HCT116 (cell line): ENCODE data around the gene MANBA. TPM values are rescaled to one million over a fixed set of nuclear protein-coding genes. Genes with fewer than 3 reads are reported as not detected.

Source experiments
- ATAC-seq: fragments of 200-7000 bp; cut with Tn5 transposase; 2 replicates; pipeline ENCODE4 v1.9.1; 2020; ENCODE audit warnings: mild to moderate bottlenecking, moderate library complexity
- BruUV-seq: library from RNA; stranded (reverse); fragments of 400-500 nt; replicated peaks from 2 replicates; lab custom pipeline; 2021; lab: Mats Ljungman, UMichigan
- CTCF ChIA-PET: fragments of 300-600 bp; sonication (Branson Sonifier 250); formaldehyde crosslinking; loops from one replicate; lab custom pipeline; 2021; ENCODE audit warnings: antibody characterized with exemption; lab: Charles Lee
- POLR2A ChIA-PET: fragments of 300-600, 350-600 bp; sonication (Branson Sonifier 250); formaldehyde crosslinking; loops from one replicate; lab custom pipeline; 2021; ENCODE audit warnings: antibody characterized with exemption; lab: Charles Lee
- RAD21 ChIA-PET, 2 experiments: fragments of 300-600 bp; sonication (Branson Sonifier 250); formaldehyde crosslinking; loops; one replicate each; lab custom pipeline; 2023; ENCODE audit warnings: low total read pairs in 2 of 2; ENCODE audit not compliant: uncharacterized antibody in 2 of 2, unreplicated experiment in 2 of 2, low non-redundant PET in 1 of 2; lab: Charles Lee
- DNase-seq: peaks from one replicate; pipeline ENCODE4 v3.0.0-alpha.2; 2010; ENCODE audit warnings: low read depth, low spot score
- H2AFZ ChIP-seq: fragments of 200-600 bp; shearing (Covaris generic), sonication (generic); 2 replicates; pipeline ENCODE4 v1.6.1; 2017; ENCODE audit warnings: low read depth, mixed run types, mixed read lengths, antibody characterized with exemption, low read length; ENCODE audit not compliant: poor library complexity, severe bottlenecking
- H3K27ac ChIP-seq: 2 replicates; pipeline ENCODE4 v1.5.1; 2012; ENCODE audit warnings: low read depth, low read length
- H3K27me3 ChIP-seq: fragments of 200-600 bp; sonication (generic); 2 replicates; pipeline ENCODE4 v1.6.1; 2016; ENCODE audit warnings: mixed run types, low read length, mixed read lengths; ENCODE audit not compliant: insufficient read depth
- H3K36me3 ChIP-seq, 2 experiments: fragments of 200-500 bp in 1 of 2; fragments of 200-600 bp in 1 of 2; sonication (Bioruptor generic) in 1 of 2; sonication (generic) in 1 of 2; 2 replicates each; pipeline versions ENCODE4 v1.5.1 to v1.6.1; 2014 to 2016; ENCODE audit warnings: low read length in 2 of 2, inconsistent platforms in 1 of 2, mixed read lengths in 1 of 2, mixed run types in 1 of 2; ENCODE audit not compliant: insufficient read depth in 2 of 2, control insufficient read depth in 1 of 2
- H3K4me1 ChIP-seq, 2 experiments: fragments of 200-600 bp in 1 of 2; sonication (generic) in 1 of 2; 2 replicates each; pipeline versions ENCODE4 v1.5.1 to v1.6.1; 2012 to 2017; ENCODE audit warnings: low read length in 2 of 2, inconsistent platforms in 1 of 2, mild to moderate bottlenecking in 1 of 2, mixed read lengths in 1 of 2, mixed run types in 1 of 2, moderate library complexity in 1 of 2; ENCODE audit not compliant: insufficient read depth in 2 of 2, control insufficient read depth in 1 of 2
- H3K4me2 ChIP-seq: fragments of 200-600 bp; sonication (generic); 2 replicates; pipeline ENCODE4 v1.6.1; 2017; ENCODE audit warnings: mixed run types, low read length, mixed read lengths
- H3K4me3 ChIP-seq, 2 experiments: fragments of 200-600 bp in 1 of 2; sonication (generic) in 1 of 2; replicated peaks in 1 of 2; 2 replicates each; pipeline ENCODE4 v1.5.1; 2011 to 2016; ENCODE audit warnings: low read length in 2 of 2, control low read depth in 1 of 2, low read depth in 1 of 2, mild to moderate bottlenecking in 1 of 2, mixed read lengths in 1 of 2, mixed run types in 1 of 2
- H3K79me2 ChIP-seq: fragments of 200-600 bp; sonication (generic); 2 replicates; pipeline ENCODE4 v1.6.1; 2017; ENCODE audit warnings: mild to moderate bottlenecking, mixed run types, low read length, moderate library complexity, mixed read lengths; ENCODE audit not compliant: insufficient read depth
- H3K9ac ChIP-seq: fragments of 200-600 bp; sonication (generic); 2 replicates; pipeline ENCODE4 v1.6.1; 2016; ENCODE audit warnings: low read length, mixed read lengths
- H3K9me2 ChIP-seq: fragments of 200-600 bp; sonication (generic), shearing (Covaris generic); 2 replicates; pipeline ENCODE4 v1.6.1; 2017; ENCODE audit warnings: mixed run types, mild to moderate bottlenecking, moderate library complexity; ENCODE audit not compliant: insufficient read depth
- H3K9me3 ChIP-seq, 2 experiments: fragments of 200-500 bp in 1 of 2; fragments of 200-600 bp in 1 of 2; sonication (Bioruptor generic) in 1 of 2; sonication (generic) in 1 of 2; 2 replicates each; pipeline ENCODE4 v1.6.1; 2014 to 2017; ENCODE audit warnings: low read length in 2 of 2, mixed read lengths in 2 of 2, inconsistent platforms in 1 of 2, low read depth in 1 of 2, mild to moderate bottlenecking in 1 of 2, mixed run types in 1 of 2, moderate library complexity in 1 of 2; ENCODE audit not compliant: control insufficient read depth in 1 of 2, insufficient read depth in 1 of 2
- H4K20me1 ChIP-seq: fragments of 200-600 bp; sonication (generic), shearing (Covaris generic); 2 replicates; pipeline ENCODE4 v1.6.1; 2017; ENCODE audit warnings: mixed run types, mild to moderate bottlenecking, moderate library complexity; ENCODE audit not compliant: insufficient read depth
- ATF3 ChIP-seq: IDR thresholded peaks from 2 replicates; pipeline ENCODE4 v1.6.1; 2012
- CEBPB ChIP-seq: IDR thresholded peaks from 2 replicates; pipeline ENCODE4 v1.6.1; 2012; ENCODE audit warnings: low read depth
- ELF1 ChIP-seq: IDR thresholded peaks from 2 replicates; pipeline ENCODE4 v1.6.1; 2012; ENCODE audit warnings: low read depth, borderline replicate concordance
- EZH2 ChIP-seq: fragments of 200-600 bp; sonication (generic); IDR thresholded peaks from 2 replicates; pipeline ENCODE4 v1.6.1; 2017; ENCODE audit warnings: antibody characterized with exemption, mixed run types
- EZH2phosphoT487 ChIP-seq: fragments of 200-600 bp; IDR thresholded peaks from 2 replicates; pipeline ENCODE4 v1.6.1; 2018; ENCODE audit warnings: antibody characterized with exemption, borderline replicate concordance
- JUND ChIP-seq: IDR thresholded peaks from 2 replicates; pipeline ENCODE4 v1.6.1; 2012
- MAX ChIP-seq: IDR thresholded peaks from 2 replicates; pipeline ENCODE4 v1.6.1; 2012
- POLR2AphosphoS5 ChIP-seq: IDR thresholded peaks from 2 replicates; pipeline ENCODE4 v1.6.1; 2011; ENCODE audit warnings: mild to moderate bottlenecking, low read depth, low read length, moderate library complexity
- RAD21 ChIP-seq: IDR thresholded peaks from 2 replicates; pipeline ENCODE4 v1.6.1; 2012; ENCODE audit warnings: low read depth, mild to moderate bottlenecking
- REST ChIP-seq: IDR thresholded peaks from 2 replicates; pipeline ENCODE4 v1.6.1; 2012; ENCODE audit warnings: low read depth
- SIN3A ChIP-seq: IDR thresholded peaks from 2 replicates; pipeline ENCODE4 v1.6.1; 2012; ENCODE audit warnings: low read depth
- SP1 ChIP-seq: IDR thresholded peaks from 2 replicates; pipeline ENCODE4 v1.6.1; 2012; ENCODE audit warnings: low read depth
- SRF ChIP-seq: IDR thresholded peaks from 2 replicates; pipeline ENCODE4 v1.6.1; 2012; ENCODE audit warnings: low read depth
- TCF7L2 ChIP-seq: IDR thresholded peaks from 2 replicates; pipeline ENCODE4 v1.7.0; 2011; ENCODE audit warnings: borderline replicate concordance, inconsistent platforms; ENCODE audit not compliant: insufficient read depth, insufficient read length; ENCODE audit errors: extremely low read depth
- ZBTB33 ChIP-seq: IDR thresholded peaks from 2 replicates; pipeline ENCODE4 v1.6.1; 2011; ENCODE audit warnings: mild to moderate bottlenecking, low read length, moderate library complexity; ENCODE audit not compliant: insufficient replicate concordance; ENCODE audit errors: extremely low read depth
- intact Hi-C: fragments of 100-400 bp; cut with micrococcal nuclease; formaldehyde crosslinking; loops from 2 replicates; pipeline ENCODE4 v1.10.0; 2022
- total RNA-seq: library from RNA; stranded (reverse); gene quantifications from one replicate; pipeline ENCODE4 v1.2.1, GENCODE V29; 2021; ENCODE audit not compliant: unreplicated experiment

Gene MANBA
- total RNA-seq, 1 experiment from 2014 or later, result 21.3 TPM

- no peak overlapping the region for H3K27ac ChIP-seq
- TF ChIP-seq JUND (no peak), POLR2AphosphoS5 (no peak), MAX (no peak), SRF (no peak), CEBPB (no peak), EZH2phosphoT487 (no peak), ZBTB33 (no peak), EZH2 (no peak), RAD21 (no peak), ELF1 (no peak), TCF7L2 (no peak), SIN3A (no peak), SP1 (no peak), REST (no peak), ATF3 (no peak)
- TF ChIP-seq, all 23 proteins: peak for 0
- no peak for DNase-seq
- intact Hi-C loops, result no loop called here
- Histone ChIP-seq H3K4me3 (no peak overlapping the region), H3K36me3 (peaks cover 8 to 10% of the 10 kb centered on the region in 2 experiments; a peak in 2 of 4 replicates), H4K20me1 (no peaks in the 10 kb centered on the region), H2AFZ (no peak overlapping the region), H3K79me2 (no peaks in the 10 kb centered on the region), H3K4me1 (peaks cover 5 to 7% of the 10 kb centered on the region in 2 experiments), H3K4me2 (no peak overlapping the region), H3K9me2 (no peaks in the 10 kb centered on the region), H3K27me3 (no peaks in the 10 kb centered on the region), H3K9me3 (no peaks in the 10 kb centered on the region), H3K9ac (no peak overlapping the region)
- ChIA-PET CTCF (no interaction called here), POLR2A (no interaction called here), RAD21 (no interaction called here)
- no peak for ATAC-seq
- BruUV-seq, result no TSS peak
These were observed 146.0 kb downstream of the MANBA start for GRCh38 chr4:102614801-102615200.
